Upper lobe of right lung (tissue), 1 donor: ENCODE data around the gene PLEKHD1. TPM values are rescaled to one million over a fixed set of nuclear protein-coding genes. Genes with fewer than 3 reads are reported as not detected.
"Not testable (repeated sequence)": the region's sequence is repeated elsewhere in the genome, so short reads cannot be mapped to it uniquely, and the experiment has no call there.

Source experiments
- ATAC-seq: fragments of 200-7000 bp; cut with Tn5 transposase; one replicate; pipeline ENCODE4 v1.9.1; 2020; ENCODE audit warnings: mild to moderate bottlenecking, moderate library complexity
- DNase-seq: peaks from one replicate; pipeline ENCODE4 v3.0.0-alpha.2; 2020
- H3K27ac ChIP-seq: fragments of 200-600 bp; one replicate; pipeline ENCODE4 v1.8.0; 2022
- H3K27me3 ChIP-seq: fragments of 200-600 bp; one replicate; pipeline ENCODE4 v1.8.0; 2022; ENCODE audit warnings: mild to moderate bottlenecking
- H3K36me3 ChIP-seq: fragments of 200-600 bp; one replicate; pipeline ENCODE4 v1.8.0; 2022
- H3K4me1 ChIP-seq: fragments of 200-600 bp; one replicate; pipeline ENCODE4 v1.8.0; 2022
- H3K4me3 ChIP-seq: fragments of 200-600 bp; one replicate; pipeline ENCODE4 v1.8.0; 2022; ENCODE audit warnings: mild to moderate bottlenecking
- H3K9me3 ChIP-seq: fragments of 200-600 bp; one replicate; pipeline ENCODE4 v1.8.0; 2022
- intact Hi-C: fragments of 100-400 bp; cut with DNase I; formaldehyde crosslinking; loops from one replicate; pipeline ENCODE4 v1.11.0; 2022
- total RNA-seq: library from RNA; stranded (reverse); fragmentation: NEBNext Ultra II Directional; extraction: Animal tissue kit (Norgen Biotek cat#: 25700); gene quantifications from one replicate; pipeline ENCODE4 v1.2.1, GENCODE V29; 2021
- TF ChIP-seq, protein P1 (sequence below): fragments of 200-600 bp; IDR thresholded peaks from one replicate; pipeline ENCODE4 v1.8.0; 2022; ENCODE audit warnings: antibody characterized with exemption
- donor health status: DM: no; HTN: yes; CAD: no; lungs with severe emphysema.

PLEKHD1 gene
- total RNA-seq, 1 donor from 2014 or later: 0.41 TPM

DNA sequence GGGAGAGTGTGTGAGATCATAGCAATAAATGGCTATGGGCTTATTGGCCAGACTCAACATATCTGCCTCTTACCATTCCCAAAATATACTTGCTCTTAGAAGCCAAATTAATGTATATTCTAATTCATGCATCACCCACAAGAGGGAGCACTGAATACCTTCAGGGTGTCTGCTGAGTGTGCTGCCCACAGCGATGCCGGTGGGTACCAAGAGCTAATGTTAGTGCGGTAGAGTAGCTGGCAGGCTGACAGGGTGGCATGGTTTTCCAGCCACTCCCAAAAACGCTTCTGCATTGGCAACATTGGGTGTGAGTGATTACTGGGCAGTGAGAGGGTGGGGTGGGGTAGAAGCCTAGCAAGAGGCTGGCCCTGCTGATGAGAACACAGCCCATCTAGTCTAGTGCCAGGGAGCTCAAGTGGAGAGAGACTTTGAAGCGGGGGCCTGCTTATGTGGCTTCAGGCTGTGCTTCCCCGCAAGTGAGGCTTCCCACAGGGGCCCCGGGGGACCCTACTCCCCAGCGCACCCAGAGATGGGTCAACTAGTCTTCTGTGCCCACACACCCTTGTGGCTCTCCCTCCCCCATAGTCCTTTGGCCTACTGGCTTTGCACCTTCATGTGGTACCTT lies 9.2 kb upstream of the PLEKHD1 start:
- Histone ChIP-seq H3K4me1 (no peaks in the 10 kb centered on the region), H3K36me3 (no peaks in the 10 kb centered on the region), H3K9me3 (no peaks in the 10 kb centered on the region), H3K27me3 (no peaks in the 10 kb centered on the region), H3K27ac (no peak overlapping the region), H3K4me3 (no peak overlapping the region)
- intact Hi-C loops: no loop called here
- TF ChIP-seq, protein P1, sequence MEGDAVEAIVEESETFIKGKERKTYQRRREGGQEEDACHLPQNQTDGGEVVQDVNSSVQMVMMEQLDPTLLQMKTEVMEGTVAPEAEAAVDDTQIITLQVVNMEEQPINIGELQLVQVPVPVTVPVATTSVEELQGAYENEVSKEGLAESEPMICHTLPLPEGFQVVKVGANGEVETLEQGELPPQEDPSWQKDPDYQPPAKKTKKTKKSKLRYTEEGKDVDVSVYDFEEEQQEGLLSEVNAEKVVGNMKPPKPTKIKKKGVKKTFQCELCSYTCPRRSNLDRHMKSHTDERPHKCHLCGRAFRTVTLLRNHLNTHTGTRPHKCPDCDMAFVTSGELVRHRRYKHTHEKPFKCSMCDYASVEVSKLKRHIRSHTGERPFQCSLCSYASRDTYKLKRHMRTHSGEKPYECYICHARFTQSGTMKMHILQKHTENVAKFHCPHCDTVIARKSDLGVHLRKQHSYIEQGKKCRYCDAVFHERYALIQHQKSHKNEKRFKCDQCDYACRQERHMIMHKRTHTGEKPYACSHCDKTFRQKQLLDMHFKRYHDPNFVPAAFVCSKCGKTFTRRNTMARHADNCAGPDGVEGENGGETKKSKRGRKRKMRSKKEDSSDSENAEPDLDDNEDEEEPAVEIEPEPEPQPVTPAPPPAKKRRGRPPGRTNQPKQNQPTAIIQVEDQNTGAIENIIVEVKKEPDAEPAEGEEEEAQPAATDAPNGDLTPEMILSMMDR: peak; percentile 24
- DNase-seq (no peak), ATAC-seq (peak; percentile 76)

DNA sequence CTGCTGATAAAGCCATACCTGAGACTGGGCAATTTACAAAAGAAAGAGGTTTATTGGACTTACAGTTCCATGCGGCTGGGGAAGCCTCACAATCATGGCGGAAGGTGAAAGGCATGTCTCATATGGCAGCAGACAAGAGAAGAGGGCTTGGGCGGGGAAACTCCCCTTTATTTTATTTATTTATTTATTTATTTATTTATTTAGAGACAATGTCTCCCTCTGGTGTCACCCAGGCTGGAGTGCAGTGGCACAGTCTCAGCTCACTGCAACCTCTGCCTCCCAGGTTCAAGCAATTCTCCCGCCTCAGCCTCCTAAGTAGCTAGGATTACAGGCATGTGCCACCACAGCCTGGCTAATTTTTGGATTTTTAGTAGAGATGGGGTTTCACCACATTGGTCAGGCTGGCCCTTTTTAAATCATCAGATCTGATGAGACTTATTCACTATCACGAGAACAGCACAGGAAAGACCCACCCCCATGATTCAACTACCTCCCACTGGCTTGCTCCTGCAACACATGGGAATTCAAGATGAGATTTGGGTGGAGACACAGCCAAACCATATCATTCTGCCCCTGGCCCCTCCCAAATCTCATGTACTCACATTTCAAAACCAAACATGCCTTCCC lies 7.6 kb upstream of the PLEKHD1 start:
- H3K27me3 ChIP-seq, H3K27ac ChIP-seq, ATAC-seq, H3K4me3 ChIP-seq, H3K36me3 ChIP-seq, intact Hi-C loops, H3K9me3 ChIP-seq, H3K4me1 ChIP-seq, DNase-seq: not testable (repeated sequence)

DNA sequence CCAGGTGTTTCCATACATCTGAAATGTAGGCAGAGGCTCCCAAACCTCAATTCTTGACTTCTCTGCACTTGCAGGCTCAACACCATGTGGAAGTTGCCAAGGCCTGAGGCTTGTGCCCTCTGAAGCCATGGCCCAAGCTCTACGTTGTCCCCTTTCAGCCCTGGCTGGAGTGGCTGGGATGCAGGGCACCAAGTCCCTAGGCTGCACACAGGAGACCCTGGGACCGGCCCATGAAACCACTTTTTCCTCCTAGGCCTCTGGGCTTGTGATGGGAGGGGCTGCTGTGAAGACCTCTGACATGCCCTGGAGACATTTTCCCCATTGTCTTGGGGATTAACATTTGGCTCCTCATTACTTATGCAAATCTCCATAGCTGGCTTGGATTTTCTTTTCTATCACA lies 6.5 kb upstream of the PLEKHD1 start:
- intact Hi-C loops, DNase-seq, H3K9me3 ChIP-seq, ATAC-seq, H3K36me3 ChIP-seq, H3K4me1 ChIP-seq, H3K4me3 ChIP-seq, H3K27me3 ChIP-seq, H3K27ac ChIP-seq: not testable (repeated sequence)

DNA sequence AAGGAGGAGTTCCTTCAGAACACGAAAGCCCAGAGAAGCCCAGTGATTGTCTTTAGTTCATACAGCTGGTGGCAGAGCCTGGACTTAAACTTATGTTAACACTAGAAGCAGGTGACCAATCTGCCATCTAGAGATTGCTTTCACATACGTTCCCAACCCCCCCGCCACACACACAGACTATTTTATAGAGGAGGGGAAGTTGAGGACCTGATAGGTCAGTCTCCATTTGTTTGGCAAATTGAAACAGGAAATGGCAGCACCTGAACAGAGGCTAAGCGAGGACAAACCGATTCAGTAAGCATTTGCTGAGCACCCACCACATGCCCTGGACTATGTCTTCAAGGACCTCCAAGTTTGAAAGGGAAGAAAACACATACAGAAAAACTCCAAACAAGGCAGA lies 4.8 kb upstream of the PLEKHD1 start:
- H3K27me3 ChIP-seq: peaks cover 18% of the 10 kb centered on the region
- intact Hi-C loops: no loop called here
- no peak overlapping the region for H3K27ac ChIP-seq
- H3K36me3 ChIP-seq: no peaks in the 10 kb centered on the region
- H3K4me3 ChIP-seq: no peak overlapping the region
- DNase-seq (no peak), ATAC-seq (no peak)
- TF ChIP-seq, protein P1: no peak
- H3K4me1 ChIP-seq: peaks cover 15% of the 10 kb centered on the region
- no peaks in the 10 kb centered on the region for H3K9me3 ChIP-seq

DNA sequence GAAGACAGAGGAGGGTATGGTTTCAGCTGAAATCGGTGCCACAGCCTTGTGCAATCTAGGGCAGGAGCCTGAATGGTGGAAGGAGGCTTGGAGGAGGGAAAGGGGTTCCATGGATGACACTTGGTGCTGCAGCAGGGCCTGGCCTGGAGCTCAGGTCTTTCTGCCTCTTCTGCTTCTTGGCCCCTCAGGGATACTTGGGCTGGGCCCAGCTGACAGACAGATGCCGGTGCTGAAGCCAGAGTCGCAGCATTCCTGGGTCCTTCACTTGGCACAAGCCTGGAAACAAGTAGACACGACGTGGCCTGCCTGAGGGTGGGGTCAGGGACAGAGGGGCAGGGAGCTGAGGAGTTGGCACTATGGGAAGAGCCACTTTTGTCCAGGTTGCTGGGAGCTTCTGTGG lies 4.4 kb upstream of the PLEKHD1 start:
- intact Hi-C loops: no loop called here
- Histone ChIP-seq H3K27ac (no peak overlapping the region), H3K4me1 (peaks cover 18% of the 10 kb centered on the region), H3K9me3 (no peaks in the 10 kb centered on the region), H3K4me3 (no peak overlapping the region), H3K27me3 (peaks cover 22% of the 10 kb centered on the region), H3K36me3 (no peaks in the 10 kb centered on the region)
- no peak for DNase-seq
- TF ChIP-seq, protein P1: no peak
- no peak for ATAC-seq

DNA sequence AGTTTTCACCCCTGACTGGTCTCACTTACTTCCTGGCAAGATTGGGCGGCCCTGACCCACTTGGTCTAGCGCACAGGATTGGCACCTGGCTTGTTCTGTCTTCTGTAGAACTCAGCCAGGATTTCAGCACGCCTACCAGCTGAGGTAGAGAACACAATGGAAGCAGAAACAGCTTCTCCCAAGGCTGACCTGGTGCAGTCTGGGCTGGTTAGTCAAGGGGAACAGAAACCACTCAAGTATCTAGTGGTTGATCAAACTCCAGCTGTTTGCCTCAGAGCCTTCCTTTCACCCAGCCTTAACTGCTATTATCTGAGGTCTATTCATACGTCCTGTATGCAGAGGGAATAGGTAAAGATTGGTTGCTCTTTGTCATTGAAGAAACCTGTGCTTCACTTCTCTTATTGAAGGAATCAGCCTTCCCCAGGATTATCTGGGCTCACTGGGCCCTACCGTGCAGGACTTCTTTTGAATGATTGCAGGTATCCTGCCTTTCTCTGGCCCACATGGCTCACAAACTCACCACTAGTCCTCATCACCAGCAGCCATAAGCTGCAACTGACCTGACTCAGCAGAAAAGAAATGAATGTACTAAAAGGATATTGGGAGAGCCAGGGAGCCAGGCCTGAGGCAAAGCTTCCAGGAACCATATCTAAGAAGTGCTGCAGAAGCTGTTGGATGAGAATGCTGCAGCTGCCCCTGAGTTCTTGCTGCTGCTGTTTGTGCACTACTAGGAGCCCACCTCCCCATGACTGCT lies 2.5 kb upstream of the PLEKHD1 start:
- Histone ChIP-seq H3K4me3 (no peak overlapping the region), H3K36me3 (no peaks in the 10 kb centered on the region), H3K27ac (no peak overlapping the region), H3K4me1 (peaks cover 18% of the 10 kb centered on the region), H3K9me3 (no peaks in the 10 kb centered on the region), H3K27me3 (peaks cover 40% of the 10 kb centered on the region)
- intact Hi-C loops: no loop called here
- ATAC-seq (no peak), DNase-seq (no peak)
- TF ChIP-seq, protein P1: no peak
